Ovary (tissue), 9 donors: ENCODE data around the gene SRRT. TPM values are rescaled to one million over a fixed set of nuclear protein-coding genes. Genes with fewer than 3 reads are reported as not detected.
"Not testable (repeated sequence)": the region's sequence is repeated elsewhere in the genome, so short reads cannot be mapped to it uniquely, and the experiment has no call there.

ENCODE experiments used
- DNase-seq, 5 donors: peaks; one replicate each; pipeline ENCODE4 v3.0.0-alpha.2; 2019 to 2020
- H3K27ac ChIP-seq, 2 donors: fragments of 200-600 bp; one replicate each; pipeline versions ENCODE4 v1.5.1 to v1.8.0; 2019 to 2022
- H3K27me3 ChIP-seq: fragments of 200-600 bp; one replicate; pipeline ENCODE4 v1.8.0; 2022
- H3K36me3 ChIP-seq: fragments of 200-600 bp; sonication (generic); one replicate; pipeline ENCODE4 v1.5.1; 2019
- H3K4me1 ChIP-seq: one replicate; pipeline ENCODE4 v1.8.1; 2013; ENCODE audit warnings: mild to moderate bottlenecking, moderate library complexity; ENCODE audit not compliant: insufficient read depth
- H3K4me3 ChIP-seq: fragments of 200-600 bp; sonication (generic); one replicate; pipeline ENCODE4 v1.5.1; 2017
- H3K9me3 ChIP-seq, 2 donors: fragments of 200-600 bp in 1 of 2; sonication (generic) in 1 of 2; one replicate each; pipeline versions ENCODE4 v1.5.1 to v1.8.1; 2013 to 2019; ENCODE audit warnings: mild to moderate bottlenecking in 1 of 2, moderate library complexity in 1 of 2
- CTCF ChIP-seq, 3 donors: fragments of 450-650 bp in 2 of 3; fragments of 200-600 bp in 1 of 3; IDR thresholded peaks; one replicate each; pipeline versions ENCODE4 v1.5.1 to v1.8.0; 2016 to 2022; ENCODE audit warnings: antibody characterized with exemption in 3 of 3, mild to moderate bottlenecking in 1 of 3
- EP300 ChIP-seq: sonication (generic); formaldehyde crosslinking; IDR thresholded peaks from one replicate; pipeline ENCODE4 v1.6.1; 2017; ENCODE audit warnings: antibody characterized with exemption
- POLR2A ChIP-seq: fragments of 450-650 bp; IDR thresholded peaks from one replicate; pipeline ENCODE4 v1.6.1; 2017; ENCODE audit warnings: antibody characterized with exemption, mild to moderate bottlenecking, moderate library complexity
- WGBS, 3 donors: extraction: QIAGEN DNeasy Blood & Tissue Kit in 1 of 3; methylation state at CpG; one replicate each; pipeline versions ENCODE4 v1.1.5 to v1.1.7; 2013 to 2017; 5-methylcytosine and 5-hydroxymethylcytosine counted together
- intact Hi-C, 4 donors: fragments of 100-400 bp; cut with DNase I; formaldehyde crosslinking; loops; one replicate each; pipeline versions ENCODE4 v1.11.0 to v1.15.1; 2022 to 2023
- polyA plus RNA-seq, 2 donors: library from polyadenylated mRNA; stranded (reverse); fragments of 200-250 nt in 1 of 2; fragments of 350-450 nt in 1 of 2; fragmentation: Illumina TruSeq in 1 of 2; extraction: RNeasy Lipid Tissue Mini Kit (QIAGEN cat#74804) in 1 of 2; gene quantifications; one replicate each; pipeline ENCODE4 v1.2.3, GENCODE V29; 2013 to 2014
- total RNA-seq, 7 donors: library from RNA; depleted of rRNA in 2 of 7; stranded (reverse); fragments of >200 nt in 2 of 7; fragmentation: NEBNext Ultra II Directional in 3 of 7; extraction: Animal tissue kit (Norgen Biotek cat#: 25700) in 3 of 7; gene quantifications; one replicate each; pipeline versions ENCODE4 v1.1.0 to v1.2.4, GENCODE V29; 2016 to 2023
- donor health status: DM: no; HTN: no; CAD: no; lungs with moderate emphysema.
- donor health status: DM: no; HTN: no; CAD: no.
- donor health status: Bipolar disorder and iron deficiency.
- donor health status: DM: yes; HTN: yes; CAD: no.
- donor health status: DM: no; HTN: no; CAD: no.
- donor health status: DM: yes; HTN: yes; CAD: no.

The SRRT gene
- total and polyA plus RNA-seq, 9 donors: 45.8 to 191 (median 135) TPM

GRCh38 chr7:100854146-100854895 lies 20.6 kb upstream of the SRRT start:
- H3K27me3 ChIP-seq: no peaks in the 10 kb centered on the region
- DNase-seq: no peak
- no peak for TF ChIP-seq CTCF (IDR thresholded peaks at IDR 0.05)
- TF ChIP-seq POLR2A: no peak
- TF ChIP-seq EP300: no peak
- no peaks in the 10 kb centered on the region for H3K9me3 ChIP-seq
- H3K27ac ChIP-seq: no peak overlapping the region
- no peaks in the 10 kb centered on the region for H3K4me1 ChIP-seq
- H3K36me3 ChIP-seq: no peaks in the 10 kb centered on the region
- intact Hi-C loops: loop anchor here (5.0 to 10.0 kb wide), 5 partner anchors 50 to 380 kb away; partner anchors contain the start of genes POP7 (in 2 of the 4), FBXO24 (in 1 of the 4), LRCH4 (in 1 of the 4) and TSC22D4 (in 1 of the 4)
- 86 to 91% (median 89%) methylated on average over 14 of the region's 14 CpGs for WGBS, 3 donors
- no peak overlapping the region for H3K4me3 ChIP-seq

- H3K9me3 ChIP-seq, H3K27me3 ChIP-seq, H3K4me3 ChIP-seq, DNase-seq, H3K27ac ChIP-seq, H3K36me3 ChIP-seq, H3K4me1 ChIP-seq: not testable (repeated sequence)
- intact Hi-C loops: loop anchor here (5.0 to 10.0 kb wide), 5 partner anchors 50 to 380 kb away; partner anchors contain the start of genes POP7 (in 2 of the 4), FBXO24 (in 1 of the 4), LRCH4 (in 1 of the 4) and TSC22D4 (in 1 of the 4)
- WGBS, 3 donors: 93 to 94% (median 94%) methylated on average over 9 of the region's 9 CpGs
These were observed 20.0 kb upstream of the SRRT start for GRCh38 chr7:100854899-100855298.

- no peak for TF ChIP-seq CTCF (IDR thresholded peaks at IDR 0.05)
- TF ChIP-seq EP300: no peak
- TF ChIP-seq POLR2A: no peak
- no peaks in the 10 kb centered on the region for H3K4me1 ChIP-seq
- no peaks in the 10 kb centered on the region for H3K27me3 ChIP-seq
- no peaks in the 10 kb centered on the region for H3K9me3 ChIP-seq
- intact Hi-C loops: loop anchor here in 3 of 4 donors (10.0 kb wide), 3 partner anchors 51 to 381 kb away; partner anchors contain the start of genes FBXO24 (in 1 of the 3), LRCH4 (in 1 of the 3) and TSC22D4 (in 1 of the 3)
- no peak overlapping the region for H3K4me3 ChIP-seq
- no peaks in the 10 kb centered on the region for H3K36me3 ChIP-seq
- 90 to 95% (median 90%) methylated on average over 10 of the region's 10 CpGs for WGBS, 3 donors
- H3K27ac ChIP-seq: no peak overlapping the region
- DNase-seq: no peak
These were observed 19.4 kb upstream of the SRRT start for GRCh38 chr7:100855515-100855914.

GRCh38 chr7:100856871-100857282 lies 18.0 kb upstream of the SRRT start:
- Histone ChIP-seq H3K9me3 (no peaks in the 10 kb centered on the region), H3K4me1 (no peaks in the 10 kb centered on the region), H3K36me3 (no peaks in the 10 kb centered on the region), H3K27ac (no peak overlapping the region), H3K27me3 (no peaks in the 10 kb centered on the region), H3K4me3 (no peak overlapping the region)
- no peak for DNase-seq
- intact Hi-C loops: loop anchor here in 3 of 4 donors (10.0 kb wide), 3 partner anchors 52 to 382 kb away; partner anchors contain the start of genes FBXO24 (in 1 of the 3), LRCH4 (in 1 of the 3) and TSC22D4 (in 1 of the 3)
- 85 to 88% (median 86%) methylated on average over 16 of the region's 16 CpGs for WGBS, 3 donors
- no peak for TF ChIP-seq POLR2A
- no peak for TF ChIP-seq EP300
- no peak for TF ChIP-seq CTCF (IDR thresholded peaks at IDR 0.05)

- DNase-seq: no peak
- intact Hi-C loops: loop anchor here (10.0 kb wide), 4 partner anchors 55 to 385 kb away; partner anchors contain the start of genes TSC22D4 (in 3 of the 4), FBXO24 (in 1 of the 4), LRCH4 (in 1 of the 4) and POP7 (in 1 of the 4)
- 83 to 90% (median 84%) methylated on average over 15 of the region's 15 CpGs for WGBS, 3 donors
- no peaks in the 10 kb centered on the region for H3K9me3 ChIP-seq
- H3K4me1 ChIP-seq: no peaks in the 10 kb centered on the region
- no peak overlapping the region for H3K4me3 ChIP-seq
- no peaks in the 10 kb centered on the region for H3K36me3 ChIP-seq
- no peak for TF ChIP-seq POLR2A
- TF ChIP-seq CTCF (IDR thresholded peaks at IDR 0.05): no peak
- no peak for TF ChIP-seq EP300
- H3K27ac ChIP-seq: no peak overlapping the region
- no peaks in the 10 kb centered on the region for H3K27me3 ChIP-seq
These were observed 15.0 kb upstream of the SRRT start for GRCh38 chr7:100859856-100860255.
